Germinal center (tissue), 1 donor: ENCODE results near the gene SELENOW.
"Not testable (repeated sequence)": the region's sequence is repeated elsewhere in the genome, so short reads cannot be mapped to it uniquely, and the experiment has no call there.

Experiments
- DNase-seq: peaks from one replicate; pipeline ENCODE4 v3.0.0; 2012; ENCODE audit warnings: mixed read lengths, low spot score

Gene SELENOW

DNA sequence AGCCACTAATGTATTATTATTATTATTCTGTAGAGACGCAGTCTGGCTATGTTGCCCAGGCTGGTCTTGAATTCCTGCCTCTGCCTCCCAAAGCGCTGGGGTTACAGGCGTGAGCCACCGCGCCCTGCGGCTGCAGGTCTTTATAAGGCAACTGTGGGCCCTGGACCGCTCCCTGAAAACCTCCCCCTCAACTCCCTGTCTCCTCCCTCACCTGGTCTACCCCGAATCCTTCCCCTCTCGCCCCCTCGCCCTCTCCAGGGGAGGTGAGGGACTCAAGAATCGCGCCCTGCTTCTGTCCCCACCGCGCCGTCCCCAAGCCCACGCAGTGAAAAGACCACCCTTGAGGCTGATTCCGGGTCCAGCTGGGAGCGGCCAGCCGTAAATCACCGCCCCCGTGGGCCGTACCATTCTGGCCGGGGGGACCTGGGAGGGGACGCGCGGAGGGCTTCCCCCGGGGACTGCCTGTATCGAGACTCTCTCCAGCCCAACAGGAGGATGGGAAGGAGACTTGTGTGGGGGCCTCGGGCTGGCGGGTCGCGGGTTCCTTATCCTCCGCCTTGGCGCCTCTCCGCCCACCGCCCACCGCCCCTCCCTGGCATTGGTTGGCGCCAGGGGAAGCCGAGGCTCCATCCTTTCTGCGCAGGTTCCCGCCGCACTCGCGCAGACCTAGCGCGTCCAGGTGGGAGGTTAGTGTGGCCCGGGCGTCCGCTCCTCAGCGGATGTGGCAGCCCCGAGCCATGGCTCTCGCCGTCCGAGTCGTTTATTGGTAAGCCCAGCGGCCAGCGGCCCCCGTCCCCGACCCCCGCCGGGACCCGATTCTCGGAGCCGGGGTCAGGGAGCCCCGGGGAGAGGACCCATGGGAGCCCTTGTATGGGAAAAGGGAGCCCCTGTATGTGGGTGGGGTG, at the start of gene SELENOW:
Gene SELENOW (plus strand): TSS at position 655 of the 905 bp plus-strand sequence. CDS start 83 bp downstream, at position 738.
- DNase-seq = peak; percentile 86

GRCh38 chr19:47729468-47729798, 49.1 kb upstream of the SELENOW start:
- no peak for DNase-seq

- no peak for DNase-seq
These were observed 48.5 kb upstream of the SELENOW start for GRCh38 chr19:47729799-47730520.

- no peak for DNase-seq
These were observed 48.0 kb upstream of the SELENOW start for GRCh38 chr19:47730521-47730889.

GRCh38 chr19:47730910-47731309, 47.6 kb upstream of the SELENOW start:
- no peak for DNase-seq

DNA sequence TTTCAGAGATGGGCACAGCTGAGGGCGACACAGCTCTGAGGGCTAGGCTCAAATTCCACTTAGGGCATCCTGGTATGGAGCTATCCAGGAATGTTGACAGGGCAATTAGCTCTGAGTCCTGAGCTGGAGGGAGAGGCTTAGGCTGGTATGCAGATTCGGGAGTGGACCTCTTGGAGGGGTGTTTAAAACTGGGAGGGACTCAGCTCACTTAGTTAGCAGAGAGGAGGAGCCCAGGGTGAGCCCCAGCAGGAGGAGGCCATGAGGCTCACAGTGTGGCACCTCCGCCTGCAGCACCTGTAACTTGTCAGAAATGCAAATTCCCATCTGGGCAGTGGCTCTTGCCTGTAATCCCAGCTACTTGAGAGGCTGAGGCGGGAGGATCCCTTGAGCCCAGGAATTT, 43.4 kb upstream of the SELENOW start:
- no peak for DNase-seq

DNA sequence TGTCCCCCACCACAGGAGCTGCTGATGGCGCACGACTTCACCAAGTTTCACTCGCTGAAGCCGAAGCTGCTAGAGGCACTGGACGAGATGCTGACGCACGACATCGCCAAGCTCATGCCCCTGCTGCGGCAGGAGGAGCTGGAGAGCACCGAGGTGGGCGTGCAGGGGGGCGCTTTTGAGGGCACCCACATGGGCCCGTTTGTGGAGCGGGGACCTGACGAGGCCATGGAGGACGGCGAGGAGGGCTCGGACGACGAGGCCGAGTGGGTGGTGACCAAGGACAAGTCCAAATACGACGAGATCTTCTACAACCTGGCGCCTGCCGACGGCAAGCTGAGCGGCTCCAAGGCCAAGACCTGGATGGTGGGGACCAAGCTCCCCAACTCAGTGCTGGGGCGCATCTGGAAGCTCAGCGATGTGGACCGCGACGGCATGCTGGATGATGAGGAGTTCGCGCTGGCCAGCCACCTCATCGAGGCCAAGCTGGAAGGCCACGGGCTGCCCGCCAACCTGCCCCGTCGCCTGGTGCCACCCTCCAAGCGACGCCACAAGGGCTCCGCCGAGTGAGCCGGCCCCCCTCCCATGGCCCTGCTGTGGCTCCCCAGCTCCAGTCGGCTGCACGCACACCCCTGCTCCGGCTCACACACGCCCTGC, 37.5 kb upstream of the SELENOW start:
- DNase-seq = no peak

- DNase-seq = no peak
These were observed 36.9 kb upstream of the SELENOW start for GRCh38 chr19:47741544-47742140.

DNA sequence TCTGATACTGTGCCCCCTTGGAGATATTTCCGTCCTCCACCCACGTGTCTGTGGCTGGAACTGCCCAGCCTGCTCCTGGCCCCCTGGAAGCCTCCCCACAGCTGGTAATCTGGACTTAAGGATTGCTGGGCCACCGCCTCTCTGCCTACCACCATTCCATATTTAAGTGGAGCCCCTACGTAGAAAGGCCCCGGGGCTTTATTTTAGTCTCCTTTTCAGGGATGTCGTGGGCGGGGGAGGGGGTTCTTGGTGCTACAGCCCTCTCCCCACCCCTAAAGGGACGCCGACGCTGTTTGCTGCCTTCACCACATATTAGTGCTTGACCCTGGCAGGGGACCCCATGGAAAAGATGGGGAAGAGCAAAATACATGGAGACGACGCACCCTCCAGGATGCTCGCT, 35.9 kb upstream of the SELENOW start:
- no peak for DNase-seq

GRCh38 chr19:47745010-47745901, 33.2 kb upstream of the SELENOW start, which contains the start of gene NOP53:
Gene NOP53, plus strand, starts transcription at chr19:47745546. Its CDS starts 14 bp downstream, at chr19:47745560.
- DNase-seq = peak; percentile 97

DNA sequence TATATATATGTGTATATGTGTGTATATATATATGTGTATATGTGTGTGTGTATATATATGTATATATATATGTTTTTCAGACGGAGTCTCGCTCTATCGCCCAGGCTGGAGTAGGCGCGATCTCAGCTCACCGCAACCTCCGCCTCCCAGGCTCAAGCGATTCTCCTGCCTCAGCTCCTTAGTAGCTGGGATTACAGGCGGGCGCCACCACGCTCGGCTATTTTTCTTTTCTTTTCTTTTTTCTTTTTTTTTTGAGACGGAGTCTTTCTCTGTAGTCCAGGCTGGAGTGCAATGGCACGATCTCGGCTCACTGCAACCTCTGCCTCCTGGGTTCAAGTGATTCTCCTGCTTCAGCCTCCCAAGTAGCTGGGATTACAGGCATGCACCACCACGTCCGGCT, 32.4 kb upstream of the SELENOW start:
- DNase-seq = not testable (repeated sequence)

DNA sequence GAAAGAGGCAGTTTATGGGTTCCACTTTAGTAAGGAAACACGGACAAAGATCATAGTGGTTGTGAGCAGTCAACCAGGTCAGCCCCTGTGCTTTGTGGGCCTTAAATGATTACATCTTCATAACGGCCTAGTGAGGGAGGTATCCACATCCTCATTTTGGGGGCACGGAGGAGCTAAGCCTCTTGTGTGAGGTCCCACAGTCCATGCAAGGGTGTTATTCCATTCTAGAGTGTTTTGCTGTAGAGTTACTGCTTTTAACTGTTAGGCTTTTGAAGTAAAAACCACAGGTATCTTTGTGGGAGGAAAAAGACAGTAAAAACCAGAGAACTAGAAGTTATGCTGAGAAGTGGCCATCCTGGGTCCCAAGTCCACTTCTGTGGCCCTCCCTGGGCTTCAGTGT, 29.2 kb upstream of the SELENOW start:
- DNase-seq = no peak

DNA sequence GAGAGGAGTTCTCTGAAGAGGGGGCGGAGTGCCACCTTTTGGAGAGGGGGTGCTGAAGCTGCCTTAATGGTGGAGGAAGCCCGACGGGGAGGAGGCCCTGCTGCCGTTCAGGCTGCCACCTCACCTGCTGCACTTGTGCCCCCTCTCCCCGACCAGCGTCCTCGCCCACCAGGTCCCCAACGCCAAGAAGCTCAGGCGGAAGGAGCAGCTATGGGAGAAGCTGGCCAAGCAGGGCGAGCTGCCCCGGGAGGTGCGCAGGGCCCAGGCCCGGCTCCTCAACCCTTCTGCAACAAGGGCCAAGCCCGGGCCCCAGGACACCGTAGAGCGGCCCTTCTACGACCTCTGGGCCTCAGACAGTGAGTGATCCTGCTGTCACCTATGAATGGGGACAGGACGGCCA, 27.8 kb upstream of the SELENOW start:
- DNase-seq = no peak

GRCh38 chr19:47752440-47753211, 25.9 kb upstream of the SELENOW start:
- no peak for DNase-seq

DNA sequence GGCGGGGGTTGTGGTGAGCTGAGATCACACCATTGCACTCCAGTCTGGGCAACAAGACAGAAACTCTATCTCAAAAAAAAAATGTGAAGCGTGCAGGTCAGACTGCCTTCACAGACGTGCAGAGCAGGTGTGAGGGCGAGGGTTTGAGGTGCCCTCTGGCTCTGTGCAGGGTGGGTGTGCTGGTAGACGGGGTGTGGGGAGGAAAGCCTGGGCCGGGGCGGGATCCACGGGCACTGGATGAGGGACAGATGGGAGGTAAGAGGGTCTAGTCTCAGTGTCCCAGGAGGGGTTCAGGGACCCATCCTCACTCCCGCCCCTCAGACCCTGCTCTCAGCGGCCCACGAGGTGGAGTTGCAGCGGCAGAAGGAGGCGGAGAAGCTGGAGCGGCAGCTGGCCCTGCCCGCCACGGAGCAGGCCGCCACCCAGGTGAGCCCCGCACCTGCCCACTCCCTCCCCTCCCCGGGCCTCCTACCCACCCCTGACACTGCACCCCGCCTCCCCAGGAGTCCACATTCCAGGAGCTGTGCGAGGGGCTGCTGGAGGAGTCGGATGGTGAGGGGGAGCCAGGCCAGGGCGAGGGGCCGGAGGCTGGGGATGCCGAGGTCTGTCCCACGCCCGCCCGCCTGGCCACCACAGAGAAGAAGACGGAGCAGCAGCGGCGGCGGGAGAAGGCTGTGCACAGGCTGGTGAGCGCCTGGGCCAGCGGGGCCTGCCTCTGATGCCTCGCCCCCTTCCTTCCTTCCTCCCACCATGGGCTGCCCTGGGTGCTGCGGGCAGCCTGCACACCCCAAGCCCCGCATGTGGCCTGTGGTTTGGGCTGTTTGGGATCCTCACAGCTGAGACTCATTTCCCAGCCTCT, 24.1 kb upstream of the SELENOW start:
- no peak for DNase-seq

- DNase-seq = no peak
These were observed 23.3 kb upstream of the SELENOW start for GRCh38 chr19:47755065-47755761.

DNA sequence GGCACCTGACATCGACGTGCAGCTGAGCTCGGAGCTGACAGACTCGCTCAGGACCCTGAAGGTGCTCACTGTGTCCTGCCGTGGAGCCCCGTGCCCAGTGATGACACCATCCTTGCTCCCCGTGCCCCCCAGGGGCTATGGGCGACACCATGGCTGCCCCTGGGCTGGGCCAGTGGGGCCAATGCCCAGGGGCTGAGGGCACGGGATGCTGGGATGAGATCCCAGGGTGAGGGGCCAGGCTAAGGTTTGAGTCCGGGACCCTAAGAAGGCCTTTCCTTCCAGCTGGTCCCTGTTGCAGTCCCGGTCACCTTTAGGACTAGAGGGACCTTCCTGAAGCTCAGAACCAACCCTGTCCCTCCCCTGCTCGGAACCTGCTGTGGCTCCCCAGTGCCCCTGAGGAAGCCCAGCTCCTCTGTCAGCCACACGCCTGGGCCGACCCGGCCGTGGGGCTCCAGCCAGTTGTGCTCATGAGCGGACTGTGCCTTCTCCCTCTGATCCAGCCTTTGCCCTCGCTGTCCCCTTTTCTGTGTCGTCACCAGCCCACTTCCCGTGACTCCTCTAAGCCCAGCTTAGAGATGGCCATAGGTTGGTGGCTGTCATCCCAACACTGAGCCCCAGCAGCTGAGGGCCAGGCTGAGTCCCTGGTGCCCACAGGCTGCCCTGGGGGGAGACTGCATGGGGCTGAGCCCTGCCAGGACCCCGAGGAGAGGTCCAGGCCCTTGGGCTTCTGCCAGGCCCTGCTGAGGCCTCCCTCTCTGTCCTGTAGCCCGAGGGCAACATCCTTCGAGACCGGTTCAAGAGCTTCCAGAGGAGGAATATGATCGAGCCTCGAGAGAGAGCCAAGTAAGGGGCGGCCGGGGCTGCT, 22.5 kb upstream of the SELENOW start:
- no peak for DNase-seq

DNA sequence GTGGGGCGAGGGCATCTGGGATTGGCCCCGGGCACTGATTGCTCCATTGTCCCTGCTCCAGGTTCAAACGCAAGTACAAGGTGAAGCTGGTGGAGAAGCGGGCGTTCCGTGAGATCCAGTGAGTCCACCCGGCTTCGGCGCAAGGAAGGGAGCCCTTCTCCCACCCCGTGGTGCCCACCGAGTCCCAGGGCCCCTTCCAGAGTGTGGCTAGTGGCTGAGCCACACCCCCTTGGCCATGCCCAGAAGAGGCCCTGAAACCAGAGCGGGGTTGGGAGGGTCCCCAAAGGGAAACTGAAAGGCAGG, 21.9 kb upstream of the SELENOW start:
- no peak for DNase-seq
